Vagina (tissue), 2 donors: ENCODE results near the gene SYTL5.

Experiments used
- POLR2A ChIP-seq, 2 donors: fragments of 450-650 bp; IDR thresholded peaks; one replicate each; pipeline ENCODE4 v1.6.1; 2017; ENCODE audit warnings: antibody characterized with exemption in 2 of 2, mild to moderate bottlenecking in 2 of 2, moderate library complexity in 2 of 2
- TF ChIP-seq, protein P1 (sequence below), 3 experiments: fragments of 450-650 bp in 2 of 3; fragments of 200-600 bp in 1 of 3; sonication (generic) in 1 of 3; IDR thresholded peaks; one replicate each; pipeline ENCODE4 v1.5.1; 2017 to 2019; ENCODE audit warnings: antibody characterized with exemption in 3 of 3, mild to moderate bottlenecking in 2 of 3, moderate library complexity in 2 of 3

DNA sequence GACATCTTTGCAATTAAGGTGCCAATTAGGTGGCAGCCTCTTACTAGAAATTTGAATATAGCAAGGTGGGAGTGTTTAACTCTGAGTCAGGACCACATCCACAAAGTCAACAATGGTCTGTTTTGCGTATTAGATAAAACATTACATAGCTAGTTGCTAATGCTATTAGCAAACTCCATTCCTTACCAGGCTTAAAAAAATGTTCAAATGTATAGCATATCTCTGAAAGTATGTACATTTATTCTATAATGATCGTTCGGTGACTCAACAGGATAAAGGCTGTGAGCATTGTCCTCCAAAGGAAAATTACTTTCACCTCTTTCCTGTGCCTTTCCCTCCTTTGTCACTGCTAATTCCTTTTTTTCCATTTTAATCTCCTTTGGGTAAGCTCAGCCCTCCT lies 74.5 kb downstream of the SYTL5 start:
- TF ChIP-seq, protein P1, sequence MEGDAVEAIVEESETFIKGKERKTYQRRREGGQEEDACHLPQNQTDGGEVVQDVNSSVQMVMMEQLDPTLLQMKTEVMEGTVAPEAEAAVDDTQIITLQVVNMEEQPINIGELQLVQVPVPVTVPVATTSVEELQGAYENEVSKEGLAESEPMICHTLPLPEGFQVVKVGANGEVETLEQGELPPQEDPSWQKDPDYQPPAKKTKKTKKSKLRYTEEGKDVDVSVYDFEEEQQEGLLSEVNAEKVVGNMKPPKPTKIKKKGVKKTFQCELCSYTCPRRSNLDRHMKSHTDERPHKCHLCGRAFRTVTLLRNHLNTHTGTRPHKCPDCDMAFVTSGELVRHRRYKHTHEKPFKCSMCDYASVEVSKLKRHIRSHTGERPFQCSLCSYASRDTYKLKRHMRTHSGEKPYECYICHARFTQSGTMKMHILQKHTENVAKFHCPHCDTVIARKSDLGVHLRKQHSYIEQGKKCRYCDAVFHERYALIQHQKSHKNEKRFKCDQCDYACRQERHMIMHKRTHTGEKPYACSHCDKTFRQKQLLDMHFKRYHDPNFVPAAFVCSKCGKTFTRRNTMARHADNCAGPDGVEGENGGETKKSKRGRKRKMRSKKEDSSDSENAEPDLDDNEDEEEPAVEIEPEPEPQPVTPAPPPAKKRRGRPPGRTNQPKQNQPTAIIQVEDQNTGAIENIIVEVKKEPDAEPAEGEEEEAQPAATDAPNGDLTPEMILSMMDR (IDR thresholded peaks at IDR 0.05) = no peak
- no peak for TF ChIP-seq POLR2A (IDR thresholded peaks at IDR 0.05)
